ENCODE data around the gene COPB1. TPM values are rescaled to one million over a fixed set of nuclear protein-coding genes. Genes with fewer than 3 reads are reported as not detected.

The COPB1 gene
- total RNA-seq, 1 donor from 2014 or later, result 224 TPM

Other genes starting within 250 kb of the COPB1 start
- gene RRAS2, start 140.6 kb downstream of the COPB1 start, total RNA-seq, result 108 and 113 TPM in 2 replicates
- gene PSMA1, start 20.6 kb upstream of the COPB1 start, total RNA-seq, result 193 and 196 TPM in 2 replicates
- 0.03 TPM in 1 of 2 replicates, not detected in the other for gene PDE3B, start 144.0 kb upstream of the COPB1 start, total RNA-seq